ENCODE results near the gene UNC13C. TPM values are rescaled to one million over a fixed set of nuclear protein-coding genes. Genes with fewer than 3 reads are reported as not detected.

UNC13C gene
- total RNA-seq, 4 donors from 2014 or later, result 0.21 to 16.8 TPM; not detected in 2

DNA sequence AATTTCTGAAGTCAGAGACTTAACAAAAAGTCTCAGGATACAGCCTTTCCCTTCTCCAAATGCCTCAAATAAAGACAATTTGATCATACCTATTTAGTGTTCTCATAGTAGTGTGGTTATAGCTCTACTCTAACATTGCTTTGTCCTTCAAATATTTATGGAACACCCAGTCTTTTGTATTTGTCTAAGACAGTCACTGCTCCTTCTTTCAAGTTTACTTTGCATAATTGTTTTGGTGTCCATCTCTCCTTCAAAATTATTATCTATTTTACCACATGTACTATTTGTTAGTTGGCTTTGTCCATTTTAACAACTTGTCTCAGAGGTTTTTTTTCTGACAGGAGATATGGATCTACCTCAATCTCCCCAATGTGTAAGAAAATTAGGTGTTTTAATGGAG lies 118.8 kb downstream of the UNC13C start:
- no peak for TF ChIP-seq POLR2A (IDR thresholded peaks at IDR 0.05)
- TF ChIP-seq, protein P1, sequence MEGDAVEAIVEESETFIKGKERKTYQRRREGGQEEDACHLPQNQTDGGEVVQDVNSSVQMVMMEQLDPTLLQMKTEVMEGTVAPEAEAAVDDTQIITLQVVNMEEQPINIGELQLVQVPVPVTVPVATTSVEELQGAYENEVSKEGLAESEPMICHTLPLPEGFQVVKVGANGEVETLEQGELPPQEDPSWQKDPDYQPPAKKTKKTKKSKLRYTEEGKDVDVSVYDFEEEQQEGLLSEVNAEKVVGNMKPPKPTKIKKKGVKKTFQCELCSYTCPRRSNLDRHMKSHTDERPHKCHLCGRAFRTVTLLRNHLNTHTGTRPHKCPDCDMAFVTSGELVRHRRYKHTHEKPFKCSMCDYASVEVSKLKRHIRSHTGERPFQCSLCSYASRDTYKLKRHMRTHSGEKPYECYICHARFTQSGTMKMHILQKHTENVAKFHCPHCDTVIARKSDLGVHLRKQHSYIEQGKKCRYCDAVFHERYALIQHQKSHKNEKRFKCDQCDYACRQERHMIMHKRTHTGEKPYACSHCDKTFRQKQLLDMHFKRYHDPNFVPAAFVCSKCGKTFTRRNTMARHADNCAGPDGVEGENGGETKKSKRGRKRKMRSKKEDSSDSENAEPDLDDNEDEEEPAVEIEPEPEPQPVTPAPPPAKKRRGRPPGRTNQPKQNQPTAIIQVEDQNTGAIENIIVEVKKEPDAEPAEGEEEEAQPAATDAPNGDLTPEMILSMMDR (IDR thresholded peaks at IDR 0.05), result no peak
- H3K4me3 ChIP-seq, result no peak overlapping the region
- no peaks in the 10 kb centered on the region for H3K9me3 ChIP-seq
- no peaks in the 10 kb centered on the region for H3K27me3 ChIP-seq
- no peak overlapping the region for H3K27ac ChIP-seq
- intact Hi-C loops (cut with DNase I; ENCODE audit: low total_unique reads), result no loop called here
- no peaks in the 10 kb centered on the region for H3K4me1 ChIP-seq
- no peak for DNase-seq
- no peaks in the 10 kb centered on the region for H3K36me3 ChIP-seq

DNA sequence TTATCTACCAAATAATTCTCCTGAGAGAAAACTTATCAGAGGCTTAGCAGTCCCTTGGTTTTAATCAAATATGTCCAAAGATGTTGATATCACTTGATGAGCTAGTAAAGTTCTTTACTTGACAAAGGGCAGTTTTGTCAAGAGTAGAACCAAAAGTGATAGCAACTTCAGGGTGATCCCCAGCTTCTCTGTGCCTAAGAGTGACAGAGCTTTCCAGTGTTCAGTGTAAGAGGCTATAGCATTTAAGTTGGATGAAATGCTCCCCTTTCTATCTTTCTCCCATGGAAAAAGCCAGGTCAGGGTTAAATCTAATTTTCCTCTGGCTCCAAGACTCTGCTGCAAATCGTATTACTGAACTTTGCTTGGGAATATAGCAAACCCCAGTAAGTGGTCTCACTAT lies 120.8 kb downstream of the UNC13C start:
- intact Hi-C loops (cut with DNase I; ENCODE audit: low total_unique reads), result no loop called here
- H3K27ac ChIP-seq, result no peak overlapping the region
- no peaks in the 10 kb centered on the region for H3K9me3 ChIP-seq
- DNase-seq, result no peak
- H3K27me3 ChIP-seq, result no peaks in the 10 kb centered on the region
- no peak overlapping the region for H3K4me3 ChIP-seq
- no peaks in the 10 kb centered on the region for H3K4me1 ChIP-seq
- H3K36me3 ChIP-seq, result no peaks in the 10 kb centered on the region
- TF ChIP-seq, protein P1 (IDR thresholded peaks at IDR 0.05), result no peak
- no peak for TF ChIP-seq POLR2A (IDR thresholded peaks at IDR 0.05)

DNA sequence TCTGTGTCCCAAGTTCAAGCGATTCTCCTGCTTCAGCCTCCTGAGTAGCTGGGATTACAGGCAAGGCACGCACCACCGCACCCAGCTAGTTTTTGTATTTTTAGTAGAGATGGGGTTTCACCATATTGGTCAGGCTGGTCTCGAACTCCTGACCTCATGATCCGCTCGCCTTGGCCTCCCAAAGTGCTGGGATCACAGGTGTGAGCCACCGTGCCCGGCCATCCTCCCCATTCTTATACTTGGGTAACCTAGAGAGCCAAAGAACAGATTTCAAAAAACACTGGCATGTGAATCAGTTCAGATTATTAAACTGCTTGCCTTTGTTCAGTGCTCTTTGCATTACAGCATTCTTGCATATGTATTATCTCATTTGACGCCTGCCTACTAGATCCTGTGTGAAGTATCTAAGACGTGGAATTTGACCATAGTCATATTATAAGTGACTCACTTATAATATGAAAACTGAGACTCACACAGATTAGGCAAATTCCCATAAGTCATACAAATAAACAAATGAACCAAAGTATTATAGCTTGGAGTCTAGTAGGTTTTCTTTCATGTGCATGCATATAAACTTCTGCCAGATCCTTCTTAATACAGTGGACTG lies 123.5 kb downstream of the UNC13C start:
- intact Hi-C loops (cut with DNase I; ENCODE audit: low total_unique reads), result no loop called here
- DNase-seq, result no peak
- no peak overlapping the region for H3K4me3 ChIP-seq
- H3K27ac ChIP-seq, result no peak overlapping the region
- H3K9me3 ChIP-seq, result no peaks in the 10 kb centered on the region
- no peaks in the 10 kb centered on the region for H3K36me3 ChIP-seq
- H3K4me1 ChIP-seq, result no peaks in the 10 kb centered on the region
- no peaks in the 10 kb centered on the region for H3K27me3 ChIP-seq
- TF ChIP-seq, protein P1 (IDR thresholded peaks at IDR 0.05), result no peak
- no peak for TF ChIP-seq POLR2A (IDR thresholded peaks at IDR 0.05)

DNA sequence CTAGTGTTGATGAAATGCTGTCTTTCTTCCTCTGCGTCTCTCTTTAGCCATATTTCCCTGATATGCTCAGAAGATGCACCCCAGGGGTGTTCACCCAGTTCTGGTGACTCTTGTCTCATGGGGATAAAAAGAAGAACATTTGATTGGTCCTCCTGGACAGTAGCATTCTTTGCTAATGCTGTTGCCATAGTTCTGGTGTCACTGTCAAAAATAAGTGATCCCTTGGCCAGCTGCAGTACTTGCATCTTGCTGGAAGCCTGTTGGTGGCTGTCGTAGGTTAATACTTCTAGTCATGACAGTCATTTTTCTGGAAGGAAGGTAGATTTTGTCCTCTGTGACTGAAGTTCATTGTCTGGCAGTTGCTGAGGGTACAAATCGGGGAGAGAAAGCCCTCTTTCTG lies 124.5 kb downstream of the UNC13C start:
- Histone ChIP-seq H3K27ac (no peak overlapping the region), H3K9me3 (no peaks in the 10 kb centered on the region), H3K4me1 (no peaks in the 10 kb centered on the region), H3K36me3 (no peaks in the 10 kb centered on the region), H3K27me3 (no peaks in the 10 kb centered on the region), H3K4me3 (no peak overlapping the region)
- TF ChIP-seq POLR2A (IDR thresholded peaks at IDR 0.05), result no peak
- TF ChIP-seq, protein P1 (IDR thresholded peaks at IDR 0.05), result no peak
- intact Hi-C loops (cut with DNase I; ENCODE audit: low total_unique reads), result no loop called here
- no peak for DNase-seq

DNA sequence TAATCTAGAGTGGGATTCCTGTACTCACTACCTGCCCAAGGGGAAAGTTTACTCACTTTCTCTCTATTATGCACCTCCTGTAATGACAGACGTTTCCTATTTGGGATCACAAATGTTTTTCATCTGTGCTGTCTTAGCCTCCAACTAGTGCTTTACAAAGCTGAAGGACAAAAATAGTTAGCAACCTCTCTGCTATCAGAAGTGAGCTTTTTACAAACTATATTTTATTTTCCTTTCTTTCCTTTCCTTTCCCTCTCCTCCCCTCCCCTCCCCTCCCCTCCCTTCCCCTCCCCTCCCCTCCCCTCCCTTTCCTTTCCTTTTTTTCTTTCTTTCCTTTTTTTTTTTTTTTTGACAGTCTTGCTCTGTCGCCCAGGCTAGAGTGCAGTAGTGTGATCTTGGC lies 130.8 kb downstream of the UNC13C start:
- H3K9me3 ChIP-seq, result no peaks in the 10 kb centered on the region
- no peaks in the 10 kb centered on the region for H3K36me3 ChIP-seq
- no peaks in the 10 kb centered on the region for H3K27me3 ChIP-seq
- H3K4me3 ChIP-seq, result no peak overlapping the region
- H3K4me1 ChIP-seq, result no peaks in the 10 kb centered on the region
- H3K27ac ChIP-seq, result no peak overlapping the region
- intact Hi-C loops (cut with DNase I; ENCODE audit: low total_unique reads), result no loop called here
- no peak for TF ChIP-seq POLR2A (IDR thresholded peaks at IDR 0.05)
- TF ChIP-seq, protein P1 (IDR thresholded peaks at IDR 0.05), result no peak
- DNase-seq, result no peak
